Ovary (tissue), 9 donors: ENCODE measurements around the gene RMND1. TPM values are rescaled to one million over a fixed set of nuclear protein-coding genes. Genes with fewer than 3 reads are reported as not detected.

Experiments used
- DNase-seq, 5 donors: peaks; one replicate each; pipeline ENCODE4 v3.0.0-alpha.2; 2019 to 2020
- H3K27ac ChIP-seq, 2 donors: fragments of 200-600 bp; one replicate each; pipeline versions ENCODE4 v1.5.1 to v1.8.0; 2019 to 2022
- H3K27me3 ChIP-seq: fragments of 200-600 bp; one replicate; pipeline ENCODE4 v1.8.0; 2022
- H3K36me3 ChIP-seq: fragments of 200-600 bp; sonication (generic); one replicate; pipeline ENCODE4 v1.5.1; 2019
- H3K4me1 ChIP-seq: one replicate; pipeline ENCODE4 v1.8.1; 2013; ENCODE audit warnings: mild to moderate bottlenecking, moderate library complexity; ENCODE audit not compliant: insufficient read depth
- H3K4me3 ChIP-seq: fragments of 200-600 bp; sonication (generic); one replicate; pipeline ENCODE4 v1.5.1; 2017
- H3K9me3 ChIP-seq, 2 donors: fragments of 200-600 bp in 1 of 2; sonication (generic) in 1 of 2; one replicate each; pipeline versions ENCODE4 v1.5.1 to v1.8.1; 2013 to 2019; ENCODE audit warnings: mild to moderate bottlenecking in 1 of 2, moderate library complexity in 1 of 2
- EP300 ChIP-seq: sonication (generic); formaldehyde crosslinking; IDR thresholded peaks from one replicate; pipeline ENCODE4 v1.6.1; 2017; ENCODE audit warnings: antibody characterized with exemption
- POLR2A ChIP-seq: fragments of 450-650 bp; IDR thresholded peaks from one replicate; pipeline ENCODE4 v1.6.1; 2017; ENCODE audit warnings: antibody characterized with exemption, mild to moderate bottlenecking, moderate library complexity
- WGBS, 3 donors: extraction: QIAGEN DNeasy Blood & Tissue Kit in 1 of 3; methylation state at CpG; one replicate each; pipeline versions ENCODE4 v1.1.5 to v1.1.7; 2013 to 2017; 5-methylcytosine and 5-hydroxymethylcytosine counted together
- intact Hi-C, 4 donors: fragments of 100-400 bp; cut with DNase I; formaldehyde crosslinking; loops; one replicate each; pipeline versions ENCODE4 v1.11.0 to v1.15.1; 2022 to 2023
- polyA plus RNA-seq, 2 donors: library from polyadenylated mRNA; stranded (reverse); fragments of 200-250 nt in 1 of 2; fragments of 350-450 nt in 1 of 2; fragmentation: Illumina TruSeq in 1 of 2; extraction: RNeasy Lipid Tissue Mini Kit (QIAGEN cat#74804) in 1 of 2; gene quantifications; one replicate each; pipeline ENCODE4 v1.2.3, GENCODE V29; 2013 to 2014
- total RNA-seq, 7 donors: library from RNA; depleted of rRNA in 2 of 7; stranded (reverse); fragments of >200 nt in 2 of 7; fragmentation: NEBNext Ultra II Directional in 3 of 7; extraction: Animal tissue kit (Norgen Biotek cat#: 25700) in 3 of 7; gene quantifications; one replicate each; pipeline versions ENCODE4 v1.1.0 to v1.2.4, GENCODE V29; 2016 to 2023
- TF ChIP-seq, protein P1 (sequence below), 3 donors: fragments of 450-650 bp in 2 of 3; fragments of 200-600 bp in 1 of 3; IDR thresholded peaks; one replicate each; pipeline versions ENCODE4 v1.5.1 to v1.8.0; 2016 to 2022; ENCODE audit warnings: antibody characterized with exemption in 3 of 3, mild to moderate bottlenecking in 1 of 3
- donor health status: DM: no; HTN: no; CAD: no; lungs with moderate emphysema.
- donor health status: DM: no; HTN: no; CAD: no.
- donor health status: Bipolar disorder and iron deficiency.
- donor health status: DM: yes; HTN: yes; CAD: no.
- donor health status: DM: no; HTN: no; CAD: no.
- donor health status: DM: yes; HTN: yes; CAD: no.

RMND1 gene
- total and polyA plus RNA-seq, 9 donors, result 17.1 to 23.7 (median 20.4) TPM

DNA sequence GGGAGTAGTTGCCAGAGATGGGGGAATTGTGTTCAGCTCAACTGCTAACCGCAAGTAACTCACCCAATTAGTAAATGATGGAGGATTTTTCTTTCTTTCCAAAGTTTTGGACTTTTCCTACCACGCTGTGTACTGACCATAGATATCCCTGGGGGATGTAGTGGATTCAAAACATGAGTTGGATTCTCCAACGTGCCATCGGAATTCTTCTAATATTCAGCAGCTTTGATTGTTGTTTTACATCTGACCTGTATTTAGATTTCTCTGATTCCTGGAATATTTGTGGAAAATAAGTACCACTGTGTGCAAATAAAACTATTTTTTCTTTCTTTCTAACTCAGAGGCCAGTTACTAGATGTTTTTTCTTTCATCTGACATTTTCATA lies 43.0 kb upstream of the RMND1 start:
- no peaks in the 10 kb centered on the region for H3K36me3 ChIP-seq
- H3K9me3 ChIP-seq, result no peaks in the 10 kb centered on the region
- WGBS, 3 donors, result 2 to 7% (median 2%) methylated on average over 4 of the region's 4 CpGs
- peak overlapping the region; percentile 63 for H3K4me3 ChIP-seq
- H3K27ac ChIP-seq, result peak overlapping the region; percentile 91 to 92
- H3K4me1 ChIP-seq, result peaks cover 7% of the 10 kb centered on the region
- intact Hi-C loops, result no loop called here
- no peaks in the 10 kb centered on the region for H3K27me3 ChIP-seq
- TF ChIP-seq EP300, result no peak
- TF ChIP-seq, protein P1, sequence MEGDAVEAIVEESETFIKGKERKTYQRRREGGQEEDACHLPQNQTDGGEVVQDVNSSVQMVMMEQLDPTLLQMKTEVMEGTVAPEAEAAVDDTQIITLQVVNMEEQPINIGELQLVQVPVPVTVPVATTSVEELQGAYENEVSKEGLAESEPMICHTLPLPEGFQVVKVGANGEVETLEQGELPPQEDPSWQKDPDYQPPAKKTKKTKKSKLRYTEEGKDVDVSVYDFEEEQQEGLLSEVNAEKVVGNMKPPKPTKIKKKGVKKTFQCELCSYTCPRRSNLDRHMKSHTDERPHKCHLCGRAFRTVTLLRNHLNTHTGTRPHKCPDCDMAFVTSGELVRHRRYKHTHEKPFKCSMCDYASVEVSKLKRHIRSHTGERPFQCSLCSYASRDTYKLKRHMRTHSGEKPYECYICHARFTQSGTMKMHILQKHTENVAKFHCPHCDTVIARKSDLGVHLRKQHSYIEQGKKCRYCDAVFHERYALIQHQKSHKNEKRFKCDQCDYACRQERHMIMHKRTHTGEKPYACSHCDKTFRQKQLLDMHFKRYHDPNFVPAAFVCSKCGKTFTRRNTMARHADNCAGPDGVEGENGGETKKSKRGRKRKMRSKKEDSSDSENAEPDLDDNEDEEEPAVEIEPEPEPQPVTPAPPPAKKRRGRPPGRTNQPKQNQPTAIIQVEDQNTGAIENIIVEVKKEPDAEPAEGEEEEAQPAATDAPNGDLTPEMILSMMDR (IDR thresholded peaks at IDR 0.05), result no peak
- TF ChIP-seq POLR2A, result no peak
- no peak for DNase-seq

DNA sequence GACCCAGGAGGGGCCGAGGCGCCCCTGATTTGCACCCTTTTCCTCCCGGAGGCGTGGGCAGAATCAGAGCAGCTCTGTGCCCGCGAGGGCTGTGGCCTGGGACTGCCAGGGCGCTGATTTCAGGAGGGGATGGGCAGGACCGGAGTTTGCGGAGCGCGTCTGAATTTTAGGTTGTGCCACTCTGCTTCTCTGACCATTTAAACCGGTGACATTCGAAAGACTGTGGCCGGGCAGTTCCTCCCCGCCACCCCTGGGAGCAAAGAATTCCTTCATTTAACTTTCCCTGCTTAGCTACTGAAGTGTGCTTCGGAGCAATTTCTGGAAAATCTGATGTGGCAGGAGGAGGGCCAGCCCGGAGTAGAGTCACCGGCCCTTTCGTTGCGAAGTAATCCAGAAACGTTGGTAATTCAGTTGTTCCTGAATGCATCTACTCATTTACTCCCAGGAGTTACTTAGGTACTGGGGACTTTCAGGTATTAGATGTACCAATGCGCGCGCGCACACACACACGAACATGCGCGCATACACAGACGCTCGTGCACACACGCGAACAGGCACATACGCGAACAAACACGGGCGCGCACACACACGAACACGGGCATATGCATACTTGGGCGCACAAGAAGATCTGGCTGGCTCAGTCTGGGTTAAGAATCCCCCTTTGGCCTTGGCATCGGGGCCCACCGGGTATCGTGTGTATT lies 42.5 kb upstream of the RMND1 start:
- TF ChIP-seq, protein P1 (IDR thresholded peaks at IDR 0.05), result no peak
- TF ChIP-seq EP300 (no peak), POLR2A (peak; percentile 15)
- 0 to 2% (median 0%) methylated on average over 41 to 43 of the region's 43 CpGs for WGBS, 3 donors
- no peaks in the 10 kb centered on the region for H3K36me3 ChIP-seq
- H3K9me3 ChIP-seq, result no peaks in the 10 kb centered on the region
- intact Hi-C loops, result no loop called here
- DNase-seq, result peak; percentile 72 to 86 (median 78)
- no peaks in the 10 kb centered on the region for H3K27me3 ChIP-seq
- peak overlapping the region; percentile 91 to 92 for H3K27ac ChIP-seq
- H3K4me3 ChIP-seq, result peak overlapping the region; percentile 63
- H3K4me1 ChIP-seq, result peaks cover 7% of the 10 kb centered on the region

DNA sequence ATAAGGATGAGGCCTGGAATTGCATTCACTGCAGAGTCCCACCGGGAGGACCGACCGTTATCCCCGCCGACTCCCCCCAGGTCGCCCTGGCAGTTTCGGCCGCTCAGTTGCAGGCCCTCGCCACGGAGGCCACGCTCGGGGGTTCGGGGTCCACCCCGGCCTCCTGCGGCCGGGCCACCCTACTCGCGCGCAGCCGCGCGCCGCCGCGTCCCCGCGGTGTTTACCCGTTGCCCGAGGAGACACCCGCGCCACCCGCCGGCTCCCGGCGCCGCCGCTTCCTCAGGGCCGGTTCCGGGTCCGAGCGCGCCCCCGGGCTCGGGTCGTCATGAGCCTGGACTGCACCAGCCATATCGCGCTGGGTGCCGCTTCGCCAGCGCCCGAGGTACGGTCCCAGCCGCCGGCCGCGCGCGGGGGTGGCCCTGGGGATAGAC lies 41.9 kb upstream of the RMND1 start, which contains the start of gene CCDC170:
Gene CCDC170 (plus strand): TSS at position 214 of the 431 bp plus-strand sequence. CDS start 112 bp downstream, at position 326.
- peak; percentile 62 to 81 (median 68) for DNase-seq
- Histone ChIP-seq H3K4me1 (peaks cover 7% of the 10 kb centered on the region), H3K9me3 (no peaks in the 10 kb centered on the region), H3K4me3 (peak within 1 kb of the TSS; percentile 63), H3K27me3 (no peaks in the 10 kb centered on the region), H3K27ac (peak within 1 kb of the TSS; percentile 91 to 92), H3K36me3 (no peaks in the 10 kb centered on the region)
- 0% methylated on average over 6 to 58 of the region's 58 CpGs for WGBS, 3 donors
- intact Hi-C loops, result no loop called here
- TF ChIP-seq EP300 (no peak), POLR2A (peak; percentile 23)
- TF ChIP-seq, protein P1 (IDR thresholded peaks at IDR 0.05), result peak in 1 of 3 donors; percentile 6

DNA sequence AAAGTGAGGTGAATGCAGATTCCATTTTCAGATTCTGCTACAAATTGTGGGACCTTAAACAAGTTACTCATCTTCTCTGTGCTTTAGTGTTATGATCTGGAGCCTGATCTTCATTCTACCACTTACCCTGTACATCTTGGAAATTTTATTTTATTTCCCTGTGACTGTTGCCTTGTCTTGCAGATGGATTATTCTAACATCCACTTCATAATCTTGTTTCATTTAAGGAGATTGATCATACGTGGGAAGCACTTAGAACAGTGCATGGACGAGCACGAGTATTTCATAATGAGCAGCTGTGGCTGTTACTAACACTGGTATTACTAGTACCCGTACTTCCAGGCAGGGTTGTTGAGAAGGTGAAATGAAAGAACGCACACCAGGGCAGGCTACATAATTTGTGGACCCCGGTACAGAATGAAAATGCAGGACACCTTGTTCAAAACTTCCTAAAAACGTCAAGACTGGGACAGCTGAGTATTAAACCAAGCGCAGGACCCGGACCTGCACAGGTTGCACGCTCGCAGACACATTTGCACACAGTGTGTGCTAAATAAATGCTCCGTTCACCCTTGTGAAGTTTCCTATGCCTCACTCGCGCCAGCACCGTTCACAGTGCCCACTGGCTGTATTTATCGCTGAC lies 41.4 kb upstream of the RMND1 start:
- Histone ChIP-seq H3K27me3 (no peaks in the 10 kb centered on the region), H3K4me1 (peaks cover 7% of the 10 kb centered on the region), H3K36me3 (no peaks in the 10 kb centered on the region), H3K27ac (peak overlapping the region; percentile 91 to 92), H3K9me3 (no peaks in the 10 kb centered on the region), H3K4me3 (peak overlapping the region; percentile 63)
- intact Hi-C loops, result no loop called here
- TF ChIP-seq EP300, result no peak
- TF ChIP-seq, protein P1 (IDR thresholded peaks at IDR 0.05), result no peak
- no peak for TF ChIP-seq POLR2A
- no peak for DNase-seq
- WGBS, 3 donors, result 10 to 14% (median 11%) methylated on average over 16 of the region's 16 CpGs
